Ascending aorta (tissue), 2 donors: Measurements from ENCODE around the gene TBC1D2. TPM values are rescaled to one million over a fixed set of nuclear protein-coding genes. Genes with fewer than 3 reads are reported as not detected.

Source experiments
- DNase-seq, 2 donors: peaks; one replicate each; pipeline ENCODE4 v3.0.0-alpha.2; 2019; ENCODE audit warnings: low spot score in 2 of 2
- H3K27ac ChIP-seq, 2 donors: fragments of 200-600 bp; sonication (generic); one replicate each; pipeline ENCODE4 v1.5.1; 2016 to 2017; ENCODE audit warnings: mild to moderate bottlenecking in 1 of 2
- H3K27me3 ChIP-seq: fragments of 200-600 bp; sonication (generic); one replicate; pipeline ENCODE4 v1.5.1; 2017
- H3K36me3 ChIP-seq, 2 donors: fragments of 200-600 bp; sonication (generic); one replicate each; pipeline ENCODE4 v1.5.1; 2016
- H3K4me1 ChIP-seq, 2 donors: fragments of 200-600 bp; sonication (generic); one replicate each; pipeline ENCODE4 v1.5.1; 2016 to 2017; ENCODE audit warnings: mild to moderate bottlenecking in 1 of 2
- H3K4me3 ChIP-seq, 2 donors: fragments of 200-600 bp; sonication (generic); one replicate each; pipeline ENCODE4 v1.5.1; 2016 to 2017; ENCODE audit warnings: mild to moderate bottlenecking in 1 of 2
- H3K9me3 ChIP-seq, 2 donors: fragments of 200-600 bp; sonication (generic); one replicate each; pipeline ENCODE4 v1.5.1; 2016
- intact Hi-C: fragments of 100-400 bp; cut with DNase I; formaldehyde crosslinking; loops from one replicate; pipeline ENCODE4 v1.15.1; 2023
- total RNA-seq: library from RNA; depleted of rRNA; stranded (reverse); fragments of >200 nt; gene quantifications from one replicate; pipeline ENCODE4 v1.1.0, GENCODE V29; 2016
- TF ChIP-seq, protein P1 (sequence below), 3 experiments: fragments of 200-600 bp in 2 of 3; fragments of 450-650 bp in 1 of 3; sonication (generic) in 2 of 3; IDR thresholded peaks; one replicate each; pipeline ENCODE4 v1.5.1; 2016 to 2019; ENCODE audit warnings: antibody characterized with exemption in 3 of 3, mild to moderate bottlenecking in 1 of 3, moderate library complexity in 1 of 3

The TBC1D2 gene
- total RNA-seq, 1 donor from 2014 or later: 32.5 TPM

DNA sequence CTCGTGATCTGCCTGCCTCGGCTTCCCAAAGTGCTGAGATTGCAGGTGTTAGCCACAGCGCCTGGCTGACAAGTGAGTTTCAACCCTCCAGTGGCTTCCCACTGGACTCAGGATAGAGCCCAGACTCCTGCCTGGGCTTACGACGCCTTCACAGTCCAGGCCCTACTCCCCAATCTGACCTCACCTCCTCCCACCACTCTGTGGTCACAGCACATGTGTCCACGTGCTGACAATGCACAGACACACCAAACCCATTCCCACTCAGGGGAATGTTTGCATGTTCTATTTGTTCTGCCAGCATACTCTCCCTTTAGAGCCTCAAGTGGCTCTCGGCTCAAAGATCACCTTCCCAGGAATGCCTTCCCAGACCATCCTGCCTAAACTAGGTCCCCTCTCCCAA lies 105.3 kb downstream of the TBC1D2 start:
- H3K4me3 ChIP-seq: no peak overlapping the region
- H3K27me3 ChIP-seq: no peaks in the 10 kb centered on the region
- intact Hi-C loops: no loop called here
- H3K9me3 ChIP-seq: no peaks in the 10 kb centered on the region
- no peak overlapping the region for H3K27ac ChIP-seq
- TF ChIP-seq, protein P1, sequence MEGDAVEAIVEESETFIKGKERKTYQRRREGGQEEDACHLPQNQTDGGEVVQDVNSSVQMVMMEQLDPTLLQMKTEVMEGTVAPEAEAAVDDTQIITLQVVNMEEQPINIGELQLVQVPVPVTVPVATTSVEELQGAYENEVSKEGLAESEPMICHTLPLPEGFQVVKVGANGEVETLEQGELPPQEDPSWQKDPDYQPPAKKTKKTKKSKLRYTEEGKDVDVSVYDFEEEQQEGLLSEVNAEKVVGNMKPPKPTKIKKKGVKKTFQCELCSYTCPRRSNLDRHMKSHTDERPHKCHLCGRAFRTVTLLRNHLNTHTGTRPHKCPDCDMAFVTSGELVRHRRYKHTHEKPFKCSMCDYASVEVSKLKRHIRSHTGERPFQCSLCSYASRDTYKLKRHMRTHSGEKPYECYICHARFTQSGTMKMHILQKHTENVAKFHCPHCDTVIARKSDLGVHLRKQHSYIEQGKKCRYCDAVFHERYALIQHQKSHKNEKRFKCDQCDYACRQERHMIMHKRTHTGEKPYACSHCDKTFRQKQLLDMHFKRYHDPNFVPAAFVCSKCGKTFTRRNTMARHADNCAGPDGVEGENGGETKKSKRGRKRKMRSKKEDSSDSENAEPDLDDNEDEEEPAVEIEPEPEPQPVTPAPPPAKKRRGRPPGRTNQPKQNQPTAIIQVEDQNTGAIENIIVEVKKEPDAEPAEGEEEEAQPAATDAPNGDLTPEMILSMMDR (IDR thresholded peaks at IDR 0.05): no peak
- H3K4me1 ChIP-seq: no peaks in the 10 kb centered on the region
- no peaks in the 10 kb centered on the region for H3K36me3 ChIP-seq
- no peak for DNase-seq

DNA sequence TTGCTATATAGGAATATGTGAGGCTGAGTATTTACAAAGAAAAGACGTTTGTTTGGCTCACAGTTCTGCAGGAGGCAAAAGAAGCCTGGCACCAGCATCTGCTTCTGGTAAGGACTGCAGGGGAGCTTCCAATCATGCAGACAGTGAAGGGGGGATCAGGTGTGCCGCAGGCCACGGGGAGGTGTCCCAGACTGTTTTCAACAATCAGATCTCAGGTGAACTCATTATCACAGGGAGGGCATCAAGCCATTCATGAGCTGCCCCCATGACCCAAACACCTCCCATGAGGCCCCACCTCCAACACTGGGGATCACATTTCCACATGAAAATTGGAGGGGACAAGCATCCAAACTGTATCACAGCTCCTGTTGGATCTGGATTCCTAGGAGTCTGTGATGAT lies 106.0 kb downstream of the TBC1D2 start:
- Histone ChIP-seq H3K27ac (no peak overlapping the region), H3K36me3 (no peaks in the 10 kb centered on the region), H3K27me3 (no peaks in the 10 kb centered on the region), H3K9me3 (no peaks in the 10 kb centered on the region), H3K4me1 (no peaks in the 10 kb centered on the region), H3K4me3 (no peak overlapping the region)
- DNase-seq: no peak
- TF ChIP-seq, protein P1 (IDR thresholded peaks at IDR 0.05): no peak
- intact Hi-C loops: no loop called here

Other genes starting within 250 kb of the TBC1D2 start
- gene NANS, start 198.9 kb downstream of the TBC1D2 start, total RNA-seq: 40.7 TPM
- 16.1 TPM for gene TRIM14, start 136.4 kb downstream of the TBC1D2 start, total RNA-seq
- 9.0 TPM for gene CORO2A, start 63.0 kb downstream of the TBC1D2 start, total RNA-seq